ENCODE results near the gene DNM1. TPM values are rescaled to one million over a fixed set of nuclear protein-coding genes. Genes with fewer than 3 reads are reported as not detected.

The DNM1 gene
- total and polyA plus RNA-seq, 10 of the 15 experiments (the other 5 are each of a cell fraction or from before 2014, with no cell fraction given) = 0.06 to 0.67 (median 0.19) TPM; not detected in 3

DNA sequence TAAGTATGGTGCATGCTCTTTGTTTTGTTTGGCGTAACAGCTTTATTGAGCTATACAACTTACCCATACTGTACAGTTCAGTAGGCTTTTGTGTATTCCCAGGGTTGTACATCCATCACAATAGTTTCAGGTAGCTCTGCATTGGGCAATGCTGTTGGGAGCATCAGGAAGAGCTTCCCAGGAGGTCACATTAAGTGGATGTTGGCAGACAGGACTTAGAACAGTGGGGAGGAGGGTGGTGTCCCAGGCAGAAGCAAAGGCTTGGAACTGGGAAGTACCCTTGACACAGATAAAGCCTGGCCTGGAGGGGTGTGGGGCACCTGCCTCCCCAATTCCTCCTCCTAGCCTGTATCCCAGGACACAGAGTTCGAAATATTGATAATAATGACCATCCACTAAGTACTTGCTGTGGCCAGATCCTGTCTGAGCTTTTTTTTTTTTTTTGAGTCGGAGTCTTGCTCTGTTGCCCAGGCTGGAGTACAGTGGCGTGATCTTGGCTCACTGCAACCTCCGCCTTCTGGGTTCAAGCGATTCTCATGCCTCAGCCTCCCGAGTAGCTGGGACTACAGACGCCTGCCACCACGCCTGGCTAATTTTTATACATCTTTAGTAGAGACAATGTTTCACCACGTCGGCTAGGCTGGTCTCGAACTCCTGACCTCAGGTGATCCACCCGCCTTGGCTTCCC is 41.8 kb upstream of the DNM1 start (continued):
- TF ChIP-seq, protein P1, sequence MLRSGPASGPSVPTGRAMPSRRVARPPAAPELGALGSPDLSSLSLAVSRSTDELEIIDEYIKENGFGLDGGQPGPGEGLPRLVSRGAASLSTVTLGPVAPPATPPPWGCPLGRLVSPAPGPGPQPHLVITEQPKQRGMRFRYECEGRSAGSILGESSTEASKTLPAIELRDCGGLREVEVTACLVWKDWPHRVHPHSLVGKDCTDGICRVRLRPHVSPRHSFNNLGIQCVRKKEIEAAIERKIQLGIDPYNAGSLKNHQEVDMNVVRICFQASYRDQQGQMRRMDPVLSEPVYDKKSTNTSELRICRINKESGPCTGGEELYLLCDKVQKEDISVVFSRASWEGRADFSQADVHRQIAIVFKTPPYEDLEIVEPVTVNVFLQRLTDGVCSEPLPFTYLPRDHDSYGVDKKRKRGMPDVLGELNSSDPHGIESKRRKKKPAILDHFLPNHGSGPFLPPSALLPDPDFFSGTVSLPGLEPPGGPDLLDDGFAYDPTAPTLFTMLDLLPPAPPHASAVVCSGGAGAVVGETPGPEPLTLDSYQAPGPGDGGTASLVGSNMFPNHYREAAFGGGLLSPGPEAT (IDR thresholded peaks at IDR 0.05; ENCODE audit: low read depth) = no peak
- TF ChIP-seq, protein P2, sequence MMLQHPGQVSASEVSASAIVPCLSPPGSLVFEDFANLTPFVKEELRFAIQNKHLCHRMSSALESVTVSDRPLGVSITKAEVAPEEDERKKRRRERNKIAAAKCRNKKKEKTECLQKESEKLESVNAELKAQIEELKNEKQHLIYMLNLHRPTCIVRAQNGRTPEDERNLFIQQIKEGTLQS (IDR thresholded peaks at IDR 0.05; ENCODE audit: borderline replicate concordance, extremely low read depth, low read depth, low read length) = no peak

DNA sequence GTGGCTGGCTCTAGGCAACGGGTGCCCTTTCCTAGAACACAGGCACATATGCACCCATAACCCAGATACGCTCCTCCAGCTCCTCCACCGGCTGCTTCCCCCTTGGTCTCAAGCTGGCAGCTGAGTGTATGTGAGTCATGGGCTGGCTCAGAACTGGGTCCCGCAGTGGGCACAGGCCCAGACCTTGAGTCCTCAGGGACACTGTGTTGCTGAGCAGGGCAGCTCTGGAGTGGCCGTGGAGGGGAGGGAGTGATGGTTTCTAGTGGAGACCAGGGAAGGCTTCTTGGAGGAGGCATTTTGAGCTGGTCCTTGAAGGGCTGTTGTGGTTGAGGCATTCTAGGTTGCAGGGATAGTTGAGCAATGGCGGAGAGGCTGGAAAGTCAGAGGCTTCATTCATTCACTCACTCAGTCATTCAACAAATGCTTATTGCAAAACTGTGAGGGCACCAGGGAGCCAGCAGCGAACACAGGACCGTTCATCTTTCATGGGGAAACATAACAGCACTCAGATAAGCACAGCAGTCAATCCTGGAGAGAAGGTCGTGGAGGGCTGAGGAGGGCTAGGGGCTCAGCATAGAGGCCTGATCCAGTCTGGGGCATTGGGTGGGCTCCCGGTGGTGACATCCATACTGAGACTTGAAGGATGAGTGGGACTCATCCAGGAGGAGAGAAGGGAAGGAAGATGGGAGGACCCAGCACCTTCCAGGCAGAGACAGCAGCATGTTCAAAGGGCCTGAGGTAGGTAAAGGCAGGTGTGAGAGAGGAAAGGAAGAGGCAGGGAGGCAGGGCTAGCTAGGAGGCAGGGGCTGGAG is 40.8 kb upstream of the DNM1 start:
- Histone ChIP-seq H3K4me2 (ENCODE audit: control insufficient read depth, insufficient read depth) (no peak overlapping the region), H3K4me3 (no peak overlapping the region), H3K9ac (ENCODE audit: control insufficient read depth, insufficient read depth, low read length) (no peak overlapping the region), H3K4me1 (ENCODE audit: control insufficient read depth, insufficient read depth, low read length) (peaks cover 8% of the 10 kb centered on the region), H3K27me3 (replicated peaks in 1 of 2; ENCODE audit: control insufficient read depth in 2 of 2, insufficient read depth in 2 of 2, low read length in 1 of 2) (no peaks in the 10 kb centered on the region), H4K20me1 (ENCODE audit: control insufficient read depth, insufficient read depth) (no peaks in the 10 kb centered on the region), H3K27ac (ENCODE audit: control insufficient read depth, insufficient read depth) (no peak overlapping the region), H2AFZ (ENCODE audit: control insufficient read depth, low read depth, low read length) (no peak overlapping the region), H3K36me3 (ENCODE audit: control insufficient read depth in 2 of 2, insufficient read depth in 2 of 2, low read length in 1 of 2) (peaks cover 9 to 16% of the 10 kb centered on the region in 2 experiments; a peak in 3 of 4 replicates), H3K9me3 (replicated peaks; ENCODE audit: control insufficient read depth, insufficient read depth, low read length) (no peaks in the 10 kb centered on the region), H3K79me2 (ENCODE audit: control insufficient read depth, insufficient read depth, low read length) (peaks cover 9% of the 10 kb centered on the region)
- ChIA-PET POLR2A (interaction anchor here (0.6 to 2.4 kb wide), 3 partner anchors 34 to 114 kb away, joined by 3 to 6 read pairs (median 3); partner anchors contain the start of genes GOLGA2 and SWI5), RAD21 (ENCODE audit: unreplicated experiment) (no interaction called here), CTCF (interaction anchor here (1.1 kb wide), 1 partner anchor 28 kb away, joined by 4 read pairs; no protein-coding TSS in a partner anchor), SMC1A (ENCODE audit: uncharacterized antibody, unreplicated experiment) (no interaction called here)
- no TSS peak for BruUV-seq (replicated peaks)
- no peak for TF ChIP-seq MYC (IDR thresholded peaks at IDR 0.05; ENCODE audit: insufficient read depth, insufficient read length, insufficient replicate concordance, low read length, severe bottlenecking)
- TF ChIP-seq ZSCAN29 (IDR thresholded peaks at IDR 0.05) = no peak
- TF ChIP-seq, protein P3, sequence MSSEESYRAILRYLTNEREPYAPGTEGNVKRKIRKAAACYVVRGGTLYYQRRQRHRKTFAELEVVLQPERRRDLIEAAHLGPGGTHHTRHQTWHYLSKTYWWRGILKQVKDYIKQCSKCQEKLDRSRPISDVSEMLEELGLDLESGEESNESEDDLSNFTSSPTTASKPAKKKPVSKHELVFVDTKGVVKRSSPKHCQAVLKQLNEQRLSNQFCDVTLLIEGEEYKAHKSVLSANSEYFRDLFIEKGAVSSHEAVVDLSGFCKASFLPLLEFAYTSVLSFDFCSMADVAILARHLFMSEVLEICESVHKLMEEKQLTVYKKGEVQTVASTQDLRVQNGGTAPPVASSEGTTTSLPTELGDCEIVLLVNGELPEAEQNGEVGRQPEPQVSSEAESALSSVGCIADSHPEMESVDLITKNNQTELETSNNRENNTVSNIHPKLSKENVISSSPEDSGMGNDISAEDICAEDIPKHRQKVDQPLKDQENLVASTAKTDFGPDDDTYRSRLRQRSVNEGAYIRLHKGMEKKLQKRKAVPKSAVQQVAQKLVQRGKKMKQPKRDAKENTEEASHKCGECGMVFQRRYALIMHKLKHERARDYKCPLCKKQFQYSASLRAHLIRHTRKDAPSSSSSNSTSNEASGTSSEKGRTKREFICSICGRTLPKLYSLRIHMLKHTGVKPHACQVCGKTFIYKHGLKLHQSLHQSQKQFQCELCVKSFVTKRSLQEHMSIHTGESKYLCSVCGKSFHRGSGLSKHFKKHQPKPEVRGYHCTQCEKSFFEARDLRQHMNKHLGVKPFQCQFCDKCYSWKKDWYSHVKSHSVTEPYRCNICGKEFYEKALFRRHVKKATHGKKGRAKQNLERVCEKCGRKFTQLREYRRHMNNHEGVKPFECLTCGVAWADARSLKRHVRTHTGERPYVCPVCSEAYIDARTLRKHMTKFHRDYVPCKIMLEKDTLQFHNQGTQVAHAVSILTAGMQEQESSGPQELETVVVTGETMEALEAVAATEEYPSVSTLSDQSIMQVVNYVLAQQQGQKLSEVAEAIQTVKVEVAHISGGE (CRISPR knock-in tag; IDR thresholded peaks at IDR 0.05) = no peak
- TF ChIP-seq POLR2A (IDR thresholded peaks at IDR 0.05; ENCODE audit: low read depth, low read length) = peak; percentile 5; the same call in 1 of the 2 replicates
- no peak for TF ChIP-seq PAX8 (IDR thresholded peaks at IDR 0.05)
- 96% methylated on average over 10 of the region's 10 CpGs for WGBS (ENCODE audit: insufficient coverage, insufficient replicate concordance, low lambda C conversion rate, missing lambda C conversion rate)
- FAIRE-seq (no peak), ATAC-seq (no peak), DNase-seq (ENCODE audit: low read depth, low spot score) (no peak)
- intact Hi-C loops (cut with micrococcal nuclease; ENCODE audit: unreplicated experiment) (no loop called here), in situ Hi-C loops (cut with MboI) (no loop called here)
